ENCODE results near the gene PHF2. TPM values are rescaled to one million over a fixed set of nuclear protein-coding genes. Genes with fewer than 3 reads are reported as not detected.
A peak's percentile ranks its signal among the peaks of the same experiment; 100 is the strongest.

The PHF2 gene
- total RNA-seq, 1 experiment from 2014 or later = 10.3 TPM

DNA sequence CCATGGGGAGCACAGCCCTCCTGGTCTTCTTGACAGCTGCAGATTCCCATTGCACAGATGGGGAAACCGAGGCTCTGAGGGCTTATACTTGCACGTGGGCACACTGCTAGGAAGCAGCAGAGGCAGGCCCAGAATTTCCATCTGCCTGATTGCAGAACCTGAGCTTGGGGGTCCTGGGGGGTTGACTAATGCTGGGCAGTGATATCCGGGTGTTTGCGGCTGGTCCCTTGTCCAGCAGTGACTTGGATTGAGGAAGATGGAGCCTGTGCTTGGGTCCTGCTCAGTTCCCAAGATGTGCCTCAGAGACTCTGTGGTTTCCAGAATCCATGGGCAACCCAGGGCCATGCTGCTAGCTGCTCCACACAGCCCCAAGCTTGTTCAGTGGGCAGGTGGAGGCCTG is 91.2 kb downstream of the PHF2 start:
- DNase-seq = peak in 1 of 2 experiments; percentile 2
- Histone ChIP-seq H3K4me3 (ENCODE audit: low read depth, low read length) (no peak overlapping the region), H3K4me1 (no peaks in the 10 kb centered on the region), H3K9me3 (no peaks in the 10 kb centered on the region), H3K36me3 (ENCODE audit: control insufficient read depth, insufficient read depth, low read length) (no peaks in the 10 kb centered on the region), H3K27me3 (replicated peaks; ENCODE audit: control insufficient read depth, insufficient read depth, low read length) (no peaks in the 10 kb centered on the region)
- ChIA-PET CTCF (no interaction called here), POLR2A (no interaction called here)
- no peak overlapping the region for H3K4me3 Mint-ChIP-seq (ENCODE audit: unreplicated experiment)
- TF ChIP-seq CTCF (IDR thresholded peaks at IDR 0.05; ENCODE audit: insufficient read depth in 1 of 2, low read depth in 1 of 2, low read length in 1 of 2, severe bottlenecking in 1 of 2, unreplicated experiment in 1 of 2) = no peak
- H3K9me3 Mint-ChIP-seq (ENCODE audit: unreplicated experiment) = no peaks in the 10 kb centered on the region
- H3K36me3 Mint-ChIP-seq (ENCODE audit: insufficient read depth, unreplicated experiment) = peaks cover 10% of the 10 kb centered on the region
- no peaks in the 10 kb centered on the region for H3K27me3 Mint-ChIP-seq (ENCODE audit: insufficient read depth, unreplicated experiment)
- intact Hi-C loops (cut with micrococcal nuclease; ENCODE audit: unreplicated experiment) = no loop called here
- no peak overlapping the region for H3K27ac Mint-ChIP-seq (ENCODE audit: unreplicated experiment)
- no peaks in the 10 kb centered on the region for H3K4me1 Mint-ChIP-seq (ENCODE audit: low read depth, unreplicated experiment)
- BruUV-seq (replicated peaks) = no TSS peak

- no peak overlapping the region for H3K4me3 ChIP-seq (ENCODE audit: low read depth, low read length)
- Mint-ChIP-seq H3K4me3 (ENCODE audit: unreplicated experiment) (no peak overlapping the region), H3K27ac (ENCODE audit: unreplicated experiment) (no peak overlapping the region), H3K9me3 (ENCODE audit: unreplicated experiment) (no peaks in the 10 kb centered on the region), H3K4me1 (ENCODE audit: low read depth, unreplicated experiment) (no peaks in the 10 kb centered on the region), H3K36me3 (ENCODE audit: insufficient read depth, unreplicated experiment) (peaks cover 14% of the 10 kb centered on the region), H3K27me3 (ENCODE audit: insufficient read depth, unreplicated experiment) (no peaks in the 10 kb centered on the region)
- ChIA-PET POLR2A (no interaction called here), CTCF (no interaction called here)
- no peaks in the 10 kb centered on the region for H3K9me3 ChIP-seq
- H3K27me3 ChIP-seq (replicated peaks; ENCODE audit: control insufficient read depth, insufficient read depth, low read length) = no peaks in the 10 kb centered on the region
- intact Hi-C loops (cut with micrococcal nuclease; ENCODE audit: unreplicated experiment) = no loop called here
- no peaks in the 10 kb centered on the region for H3K4me1 ChIP-seq
- DNase-seq = peak in 1 of 2 experiments; percentile 10
- no peak for TF ChIP-seq CTCF (IDR thresholded peaks at IDR 0.05; ENCODE audit: insufficient read depth in 1 of 2, low read depth in 1 of 2, low read length in 1 of 2, severe bottlenecking in 1 of 2, unreplicated experiment in 1 of 2)
- no TSS peak for BruUV-seq (replicated peaks)
- no peaks in the 10 kb centered on the region for H3K36me3 ChIP-seq (ENCODE audit: control insufficient read depth, insufficient read depth, low read length)
Observed at GRCh38 chr9:93668261-93668871, 92.0 kb downstream of the PHF2 start.

DNA sequence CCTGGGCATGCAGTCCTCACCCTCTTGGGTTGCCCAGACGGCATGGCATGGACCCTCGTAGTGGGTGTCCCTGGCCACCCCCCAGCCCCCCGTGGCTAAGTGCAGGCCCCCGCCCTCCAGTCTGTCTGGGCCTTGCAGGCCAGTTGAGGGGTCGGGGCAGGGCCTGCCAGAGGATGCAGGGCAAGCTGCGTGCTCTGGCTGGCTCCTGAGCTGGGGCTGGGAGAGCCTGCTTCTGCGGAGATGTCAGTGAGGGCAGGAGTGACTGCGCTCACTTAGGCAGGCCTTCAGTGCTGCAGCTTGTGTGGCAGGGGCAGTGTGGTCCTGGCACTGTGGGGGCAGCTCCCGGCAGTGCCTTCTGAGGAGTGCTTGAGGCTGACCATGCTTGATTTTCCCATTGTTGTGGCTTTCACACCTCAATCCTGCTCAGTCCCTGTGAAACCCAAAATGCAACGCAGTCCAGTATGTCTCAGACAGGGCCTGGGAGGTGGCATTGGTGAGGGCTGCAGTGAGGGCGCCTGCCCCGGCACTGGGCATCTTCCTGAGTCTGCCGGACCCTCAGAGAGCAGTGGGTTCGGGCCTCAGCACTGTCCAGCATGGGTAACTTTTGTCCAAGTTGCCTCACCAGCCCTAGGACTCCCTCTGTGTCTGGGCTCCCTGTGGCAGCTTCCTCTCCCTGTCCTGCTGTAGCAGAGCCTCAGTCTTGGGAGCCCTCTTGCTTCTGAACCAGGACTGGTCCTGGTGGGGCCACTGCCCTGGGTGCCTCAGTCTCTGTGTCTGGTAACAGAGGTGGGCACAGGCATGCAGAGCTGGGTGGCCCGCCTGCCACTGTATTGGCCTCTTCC is 93.0 kb downstream of the PHF2 start:
- POLR2A ChIA-PET = no interaction called here
- Mint-ChIP-seq H3K9me3 (ENCODE audit: unreplicated experiment) (no peaks in the 10 kb centered on the region), H3K36me3 (ENCODE audit: insufficient read depth, unreplicated experiment) (peaks cover 14% of the 10 kb centered on the region), H3K4me1 (ENCODE audit: low read depth, unreplicated experiment) (no peaks in the 10 kb centered on the region), H3K27me3 (ENCODE audit: insufficient read depth, unreplicated experiment) (no peaks in the 10 kb centered on the region), H3K4me3 (ENCODE audit: unreplicated experiment) (no peak overlapping the region), H3K27ac (ENCODE audit: unreplicated experiment) (no peak overlapping the region)
- no peak overlapping the region for H3K4me3 ChIP-seq (ENCODE audit: low read depth, low read length)
- no peaks in the 10 kb centered on the region for H3K4me1 ChIP-seq
- peak in 1 of 2 experiments; percentile 12 for DNase-seq
- no peaks in the 10 kb centered on the region for H3K36me3 ChIP-seq (ENCODE audit: control insufficient read depth, insufficient read depth, low read length)
- H3K9me3 ChIP-seq = no peaks in the 10 kb centered on the region
- TF ChIP-seq CTCF (IDR thresholded peaks at IDR 0.05; ENCODE audit: insufficient read depth in 1 of 2, low read depth in 1 of 2, low read length in 1 of 2, severe bottlenecking in 1 of 2, unreplicated experiment in 1 of 2) = no peak
- intact Hi-C loops (cut with micrococcal nuclease; ENCODE audit: unreplicated experiment) = no loop called here
- CTCF ChIA-PET = no interaction called here
- H3K27me3 ChIP-seq (replicated peaks; ENCODE audit: control insufficient read depth, insufficient read depth, low read length) = no peaks in the 10 kb centered on the region
- BruUV-seq (replicated peaks) = no TSS peak
